ENCODE results near the gene CYP4X1.
"Not testable (repeated sequence)": the region's sequence is repeated elsewhere in the genome, so short reads cannot be mapped to it uniquely, and the experiment has no call there.

The CYP4X1 gene

GRCh38 chr1:47023268-47024140, at the start of gene CYP4X1:
CYP4X1 (plus strand) TSS chr1:47023669; CDS start chr1:47023818, 149 bp downstream.
- DNase-seq: peak; percentile 47

GRCh38 chr1:46983166-46983829, 40.2 kb upstream of the CYP4X1 start:
- DNase-seq: no peak

DNA sequence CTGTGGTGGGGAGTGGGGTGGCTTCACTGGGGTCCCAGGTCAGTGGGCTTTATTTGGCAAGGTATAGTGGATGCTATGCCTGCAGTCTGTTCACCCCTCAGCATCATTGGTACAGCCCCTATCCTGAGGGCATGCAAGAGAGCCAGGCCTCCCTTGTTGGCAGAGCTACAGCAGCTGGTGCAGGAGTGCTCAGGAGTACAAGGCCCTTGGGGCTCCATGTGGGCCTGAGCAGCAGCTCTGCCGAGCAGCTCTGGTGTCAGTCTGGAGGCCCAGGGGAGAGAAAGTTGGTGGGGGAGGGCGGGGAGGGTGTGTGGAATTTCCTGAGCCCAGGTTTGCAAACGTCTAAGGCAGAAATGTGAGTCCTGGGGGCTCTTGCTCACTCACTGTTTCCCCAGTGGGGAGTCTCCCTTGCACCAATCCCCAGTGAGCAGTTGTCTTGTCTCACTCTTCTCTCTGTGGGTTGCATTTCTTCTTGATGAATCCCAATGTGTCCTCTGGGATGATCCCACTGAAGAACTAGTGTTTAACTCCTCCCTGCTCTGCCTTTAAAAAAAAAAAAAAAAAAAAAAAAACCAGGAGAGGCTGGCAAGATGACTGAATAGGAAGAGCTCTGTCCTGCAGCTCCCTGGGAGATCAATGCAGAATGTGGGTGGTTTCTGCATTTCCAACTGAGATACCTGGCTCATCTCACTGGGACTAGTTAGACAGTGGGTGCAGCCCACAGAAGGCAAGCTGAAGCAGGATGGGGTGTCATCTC, 39.5 kb upstream of the CYP4X1 start:
- DNase-seq: no peak

DNA sequence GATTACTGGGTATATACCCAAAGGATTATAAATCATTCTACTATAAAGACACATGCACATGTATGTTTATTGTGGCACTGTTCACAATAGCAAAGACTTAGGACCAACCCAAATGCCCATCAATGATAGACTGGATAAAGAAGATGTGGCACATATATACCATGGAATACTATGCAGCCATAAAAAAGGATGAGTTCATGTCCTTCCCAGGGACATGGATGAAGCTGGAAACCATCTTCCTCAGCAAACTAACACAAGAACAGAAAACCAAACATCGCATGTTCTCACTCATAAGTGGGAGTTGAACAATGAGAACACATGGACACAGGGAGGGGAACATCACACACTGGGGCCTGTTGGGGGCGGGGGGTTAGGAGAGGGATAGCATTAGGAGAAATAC, 32.9 kb upstream of the CYP4X1 start:
- DNase-seq: not testable (repeated sequence)

DNA sequence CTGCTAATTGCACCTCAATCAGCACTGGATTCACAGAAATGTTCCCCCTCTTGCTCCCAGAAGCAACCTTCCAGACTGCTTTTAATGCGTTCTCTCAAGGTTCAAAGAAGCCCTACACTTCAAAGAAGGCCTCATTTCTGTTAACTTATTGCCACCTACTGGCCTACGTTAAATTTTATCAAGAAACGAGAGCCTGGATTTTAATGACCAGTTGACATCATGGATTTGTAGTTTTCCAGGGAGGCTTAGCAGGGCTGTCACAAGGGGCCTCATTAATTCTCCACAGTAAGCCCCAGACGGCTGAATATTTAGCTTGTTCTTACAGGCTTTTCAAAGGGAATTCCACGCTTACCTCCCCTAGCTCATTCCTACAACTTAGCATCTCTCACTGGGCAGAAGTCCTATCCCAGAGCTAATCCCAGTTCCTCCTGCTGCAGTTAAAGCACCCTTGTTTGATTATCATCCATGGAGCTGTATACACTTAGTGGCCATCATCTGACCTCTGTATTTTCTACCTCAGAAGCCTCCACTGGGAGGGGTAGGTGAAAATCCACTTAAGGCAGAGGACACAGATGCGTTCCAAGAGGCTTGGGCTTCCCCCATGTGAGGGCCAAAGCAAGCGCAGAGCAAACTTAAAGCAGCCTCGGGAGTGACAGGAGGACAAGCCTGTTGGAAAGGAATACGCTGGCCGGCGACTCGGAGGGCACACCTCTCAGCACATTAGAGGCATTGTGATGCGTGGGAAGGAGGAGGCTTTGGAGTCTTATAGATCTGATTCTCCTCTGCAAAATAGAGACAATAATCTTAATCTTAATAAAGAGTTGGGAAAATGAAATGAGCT, 32.2 kb upstream of the CYP4X1 start:
- DNase-seq: no peak

- DNase-seq: no peak
These were observed 26.7 kb upstream of the CYP4X1 start for GRCh38 chr1:46996659-46997281.

DNA sequence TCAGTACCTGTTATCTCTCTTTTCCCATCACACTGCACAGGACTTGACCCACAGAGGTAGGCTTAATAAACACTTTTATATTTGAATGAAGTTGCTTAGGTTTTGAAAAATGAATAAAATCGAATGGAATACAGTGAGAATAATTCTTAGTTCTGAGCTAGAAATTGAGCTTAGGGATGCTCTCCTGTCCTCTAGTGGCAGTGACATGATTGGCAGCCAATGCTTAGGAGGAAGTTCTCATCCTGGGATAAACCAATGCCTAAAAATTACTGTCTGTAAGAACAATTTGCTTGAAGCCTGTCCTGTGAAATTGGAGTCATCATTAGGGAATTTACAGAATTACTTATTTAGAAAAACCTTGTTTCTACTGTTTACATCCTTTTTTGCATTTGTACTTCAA, 21.3 kb upstream of the CYP4X1 start:
- DNase-seq: no peak

GRCh38 chr1:47003896-47004403, 19.5 kb upstream of the CYP4X1 start:
- DNase-seq: no peak

GRCh38 chr1:47006437-47006836, 17.0 kb upstream of the CYP4X1 start:
- not testable (repeated sequence) for DNase-seq

DNA sequence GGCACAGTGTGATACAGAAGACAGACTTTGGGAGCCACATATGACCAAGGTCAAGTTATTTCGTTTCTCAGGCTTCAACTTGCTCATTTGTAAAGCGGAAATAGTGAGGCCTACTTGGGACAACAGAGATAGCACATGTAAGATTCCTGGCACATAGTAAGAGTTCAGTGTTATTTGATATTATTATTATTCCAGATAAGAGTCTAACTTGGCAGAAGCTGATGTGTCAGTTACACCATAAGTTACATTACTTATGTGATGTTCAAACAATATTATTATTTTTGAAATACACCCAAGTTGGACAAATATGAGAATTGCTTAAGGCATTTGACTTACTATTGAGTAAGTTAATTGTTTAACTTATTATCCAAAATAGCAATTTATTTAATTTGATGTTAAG, 10.2 kb upstream of the CYP4X1 start:
- no peak for DNase-seq

DNA sequence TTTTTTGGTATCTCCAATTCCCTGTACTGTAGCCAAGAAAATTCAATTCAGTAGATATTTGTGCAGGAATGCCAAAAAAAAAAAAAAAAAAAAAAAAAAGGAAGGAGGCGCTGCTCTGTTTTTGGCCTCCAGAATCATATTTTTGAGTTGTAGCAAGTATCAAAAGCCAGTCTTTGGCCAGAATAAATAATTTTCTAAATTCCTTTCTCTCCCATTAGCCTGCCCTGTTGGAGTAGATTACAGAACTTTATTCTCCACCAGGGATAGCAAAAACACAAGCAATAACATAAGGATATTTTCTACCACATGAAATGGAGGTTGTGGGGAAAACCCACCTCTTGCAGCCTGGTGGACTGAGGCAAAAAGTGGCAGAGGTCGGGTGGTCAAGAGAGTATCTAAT, 2.4 kb upstream of the CYP4X1 start:
- DNase-seq: no peak

GRCh38 chr1:47024141-47024801, 802 bp downstream of the CYP4X1 start:
- no peak for DNase-seq

DNA sequence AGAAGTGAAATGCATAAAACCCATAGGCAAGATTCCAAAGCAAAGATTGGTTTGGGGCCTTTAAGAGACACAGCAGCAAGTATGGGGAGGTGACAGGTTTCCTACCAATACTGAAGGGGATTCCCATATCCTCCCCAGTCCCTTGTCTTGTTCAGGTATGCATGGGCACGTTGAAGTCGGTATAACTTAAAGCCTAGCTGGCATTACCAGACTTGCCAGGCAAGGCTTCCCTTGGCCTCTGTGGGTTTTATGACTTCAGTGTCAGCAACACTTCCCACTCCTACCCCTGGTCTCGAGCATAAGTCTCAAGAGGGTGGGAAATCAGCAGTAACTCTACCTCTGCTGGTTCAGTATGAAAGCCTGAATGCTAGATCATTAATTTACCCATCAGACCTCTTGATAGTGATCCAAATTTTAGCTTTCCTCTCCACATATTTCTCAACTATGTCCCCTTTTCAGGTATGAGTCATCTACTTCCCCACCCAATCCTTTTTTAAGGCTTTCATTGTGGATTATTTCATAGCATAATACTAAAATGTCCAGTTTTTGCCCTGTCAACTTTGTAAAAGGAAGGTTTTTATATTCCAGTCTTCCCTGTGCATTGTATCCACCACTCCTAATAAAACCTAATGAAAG, 6.8 kb downstream of the CYP4X1 start:
- no peak for DNase-seq

DNA sequence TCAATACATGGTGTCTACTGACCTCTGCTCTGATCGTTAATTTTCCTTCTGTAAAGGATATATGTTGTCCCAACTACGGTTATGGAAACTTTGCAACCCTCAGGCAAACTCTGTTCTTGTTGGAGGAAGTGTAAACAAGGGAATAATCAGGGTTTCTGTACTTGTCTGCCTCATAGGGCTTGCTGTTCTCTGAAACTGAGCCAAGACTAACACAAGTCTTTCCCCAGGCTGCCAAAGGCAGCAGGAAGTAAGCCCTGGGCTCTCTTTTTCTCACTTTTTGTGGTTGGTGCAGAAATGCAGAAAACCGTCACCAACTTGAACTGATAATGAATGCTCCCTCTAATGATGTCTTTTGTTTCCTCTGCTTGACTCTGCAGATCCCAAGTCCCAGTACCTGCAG, 7.6 kb downstream of the CYP4X1 start:
- peak; percentile 22 for DNase-seq

GRCh38 chr1:47031585-47031984, 8.1 kb downstream of the CYP4X1 start:
- no peak for DNase-seq

GRCh38 chr1:47036764-47037163, 13.3 kb downstream of the CYP4X1 start:
- DNase-seq: no peak

- DNase-seq: no peak
These were observed 35.9 kb downstream of the CYP4X1 start for GRCh38 chr1:47059376-47059775.

DNA sequence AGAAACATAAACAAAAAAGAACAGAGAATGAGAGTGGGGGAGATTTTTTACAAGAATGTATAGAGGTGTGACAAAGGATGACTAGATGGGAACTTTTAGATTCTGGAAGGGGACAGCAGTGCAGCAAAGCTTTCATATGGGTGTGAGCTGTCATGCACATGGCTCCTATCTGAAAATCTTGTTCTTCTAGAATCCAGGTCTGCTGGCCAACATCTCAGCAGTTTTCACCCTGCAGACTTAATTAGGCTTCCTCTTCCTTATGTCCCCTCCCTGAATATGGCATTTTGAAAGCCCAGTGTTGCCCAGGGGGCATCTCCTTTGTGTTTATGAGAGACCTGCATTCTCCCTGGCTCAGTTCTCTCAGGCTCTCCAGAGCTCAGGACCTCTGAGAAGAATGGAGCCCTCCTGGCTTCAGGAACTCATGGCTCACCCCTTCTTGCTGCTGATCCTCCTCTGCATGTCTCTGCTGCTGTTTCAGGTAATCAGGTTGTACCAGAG, 43.7 kb downstream of the CYP4X1 start, which contains the start of gene CYP4Z1:
Gene CYP4Z1 (plus strand): TSS at position 135 of the 498 bp plus-strand sequence. CDS start 260 bp downstream, at position 395.
- no peak for DNase-seq

DNA sequence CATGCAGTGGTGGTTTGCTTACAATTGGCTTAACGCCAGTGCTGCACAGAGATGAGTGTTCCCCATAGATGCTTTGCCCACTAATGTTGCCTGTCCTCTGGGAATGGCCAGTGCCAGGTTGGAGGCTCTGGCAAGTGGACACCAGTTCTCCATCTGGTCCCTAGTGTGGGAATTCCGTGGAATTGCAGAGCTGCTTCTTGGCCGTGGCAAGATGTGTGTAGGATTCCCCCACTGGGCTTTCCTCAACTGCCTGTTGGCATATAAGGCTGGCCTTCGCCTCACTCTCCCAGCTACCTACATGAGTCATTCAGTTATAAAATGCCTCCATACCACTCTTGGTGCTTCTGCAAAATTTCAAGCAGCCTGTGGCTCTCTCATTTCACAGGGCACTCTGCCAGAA, 45.6 kb downstream of the CYP4X1 start:
- not testable (repeated sequence) for DNase-seq

DNA sequence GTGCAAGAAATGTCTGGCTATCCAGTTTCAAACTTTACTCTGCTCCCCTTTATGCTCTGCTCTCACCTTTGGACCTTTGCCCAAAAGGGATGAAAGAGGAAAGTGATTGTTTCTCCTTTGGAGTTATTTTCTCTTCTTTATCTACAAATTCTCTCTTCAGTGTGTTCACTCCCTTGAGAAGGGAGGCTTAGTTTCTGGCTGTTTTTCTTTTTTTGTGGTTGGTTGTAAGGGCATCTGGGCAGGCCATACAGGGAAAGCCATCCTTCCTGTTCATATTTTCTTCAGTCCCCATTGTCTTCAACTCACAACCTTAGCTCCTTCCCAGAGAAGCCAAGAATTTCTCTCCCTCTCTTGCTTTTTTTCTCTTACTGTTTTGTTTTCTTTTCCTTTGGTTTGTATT, 46.0 kb downstream of the CYP4X1 start:
- not testable (repeated sequence) for DNase-seq
